Measurements from ENCODE around the gene ASAH2. TPM values are rescaled to one million over a fixed set of nuclear protein-coding genes. Genes with fewer than 3 reads are reported as not detected.

ASAH2 gene
- polyA plus RNA-seq, 3 donors: not detected

DNA sequence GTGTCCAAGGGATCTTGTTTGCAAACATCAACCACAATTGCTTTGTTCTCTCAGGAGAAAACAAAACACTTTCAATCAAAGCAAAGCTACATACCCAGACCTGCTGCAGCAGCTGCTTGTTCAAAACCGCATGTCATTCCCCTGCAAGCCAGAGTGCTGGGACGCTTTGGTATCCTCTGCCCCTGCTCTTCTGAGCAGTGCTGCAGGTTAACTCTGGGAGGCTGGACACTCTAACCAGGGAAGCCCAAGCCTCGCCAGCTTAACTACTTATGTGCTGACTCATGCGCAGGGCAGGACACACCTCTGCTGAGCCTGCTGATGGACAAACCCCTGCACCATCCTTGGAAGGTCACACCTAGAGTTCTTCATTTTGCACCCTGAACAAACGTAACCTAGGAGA lies 28.2 kb upstream of the ASAH2 start:
- Mint-ChIP-seq H3K4me3 (no peak overlapping the region), H3K27me3 (ENCODE audit: low read depth in 3 of 3) (peaks cover 2 to 11% (median 6%) of the 10 kb centered on the region in 3 donors), H3K36me3 (no peaks in the 10 kb centered on the region), H3K9me3 (peaks cover 3 to 8% (median 6%) of the 10 kb centered on the region in 7 donors), H3K27ac (no peak overlapping the region), H3K4me1 (no peaks in the 10 kb centered on the region)
- no peak for DNase-seq
- Histone ChIP-seq H3K4me3 (replicated peaks in 1 of 3; ENCODE audit: low read depth in 2 of 3, low read length in 3 of 3) (no peak overlapping the region), H3K79me2 (ENCODE audit: insufficient read depth, low read length) (no peaks in the 10 kb centered on the region), H2AFZ (ENCODE audit: insufficient read depth, low read depth, low read length, poor library complexity, severe bottlenecking) (no peak overlapping the region), H3K9me3 (replicated peaks in 1 of 2; ENCODE audit: control insufficient read depth in 1 of 2, insufficient read depth in 1 of 2, low read length in 2 of 2) (no peaks in the 10 kb centered on the region), H3K27me3 (ENCODE audit: control insufficient read depth in 2 of 2, insufficient read depth in 2 of 2, low read length in 2 of 2) (peaks cover 3 to 5% of the 10 kb centered on the region in 2 donors), H3K36me3 (replicated peaks in 1 of 2; ENCODE audit: control insufficient read depth in 1 of 2, insufficient read depth in 2 of 2, low read length in 2 of 2) (no peaks in the 10 kb centered on the region), H3K27ac (ENCODE audit: low read depth in 1 of 2, low read length in 2 of 2) (no peak overlapping the region), H3K4me1 (ENCODE audit: control insufficient read depth in 1 of 2, insufficient read depth in 2 of 2, low read length in 2 of 2) (no peaks in the 10 kb centered on the region), H4K20me1 (ENCODE audit: insufficient read depth, low read length) (no peaks in the 10 kb centered on the region), H3K9ac (ENCODE audit: insufficient read depth, low read length, poor library complexity, severe bottlenecking) (no peak overlapping the region), H3K4me2 (replicated peaks; ENCODE audit: extremely low read depth, low read length, poor library complexity, severe bottlenecking) (no peak overlapping the region)
- WGBS (ENCODE audit: insufficient coverage): 92% methylated on average over 3 of the region's 5 CpGs
- intact Hi-C loops (cut with micrococcal nuclease): no loop called here
- TF ChIP-seq, protein P1, sequence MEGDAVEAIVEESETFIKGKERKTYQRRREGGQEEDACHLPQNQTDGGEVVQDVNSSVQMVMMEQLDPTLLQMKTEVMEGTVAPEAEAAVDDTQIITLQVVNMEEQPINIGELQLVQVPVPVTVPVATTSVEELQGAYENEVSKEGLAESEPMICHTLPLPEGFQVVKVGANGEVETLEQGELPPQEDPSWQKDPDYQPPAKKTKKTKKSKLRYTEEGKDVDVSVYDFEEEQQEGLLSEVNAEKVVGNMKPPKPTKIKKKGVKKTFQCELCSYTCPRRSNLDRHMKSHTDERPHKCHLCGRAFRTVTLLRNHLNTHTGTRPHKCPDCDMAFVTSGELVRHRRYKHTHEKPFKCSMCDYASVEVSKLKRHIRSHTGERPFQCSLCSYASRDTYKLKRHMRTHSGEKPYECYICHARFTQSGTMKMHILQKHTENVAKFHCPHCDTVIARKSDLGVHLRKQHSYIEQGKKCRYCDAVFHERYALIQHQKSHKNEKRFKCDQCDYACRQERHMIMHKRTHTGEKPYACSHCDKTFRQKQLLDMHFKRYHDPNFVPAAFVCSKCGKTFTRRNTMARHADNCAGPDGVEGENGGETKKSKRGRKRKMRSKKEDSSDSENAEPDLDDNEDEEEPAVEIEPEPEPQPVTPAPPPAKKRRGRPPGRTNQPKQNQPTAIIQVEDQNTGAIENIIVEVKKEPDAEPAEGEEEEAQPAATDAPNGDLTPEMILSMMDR (IDR thresholded peaks at IDR 0.05): no peak

GRCh38 chr10:50275650-50276235 lies 24.4 kb upstream of the ASAH2 start:
- Histone ChIP-seq H3K36me3 (replicated peaks in 1 of 2; ENCODE audit: control insufficient read depth in 1 of 2, insufficient read depth in 2 of 2, low read length in 2 of 2) (no peaks in the 10 kb centered on the region), H3K4me1 (ENCODE audit: control insufficient read depth in 1 of 2, insufficient read depth in 2 of 2, low read length in 2 of 2) (no peaks in the 10 kb centered on the region), H3K4me3 (replicated peaks in 1 of 3; ENCODE audit: low read depth in 2 of 3, low read length in 3 of 3) (no peak overlapping the region), H3K79me2 (ENCODE audit: insufficient read depth, low read length) (no peaks in the 10 kb centered on the region), H4K20me1 (ENCODE audit: insufficient read depth, low read length) (no peaks in the 10 kb centered on the region), H3K4me2 (replicated peaks; ENCODE audit: extremely low read depth, low read length, poor library complexity, severe bottlenecking) (no peak overlapping the region), H3K9ac (ENCODE audit: insufficient read depth, low read length, poor library complexity, severe bottlenecking) (no peak overlapping the region), H3K27me3 (ENCODE audit: control insufficient read depth in 2 of 2, insufficient read depth in 2 of 2, low read length in 2 of 2) (peaks cover 3 to 5% of the 10 kb centered on the region in 2 donors), H2AFZ (ENCODE audit: insufficient read depth, low read depth, low read length, poor library complexity, severe bottlenecking) (no peak overlapping the region), H3K9me3 (replicated peaks in 1 of 2; ENCODE audit: control insufficient read depth in 1 of 2, insufficient read depth in 1 of 2, low read length in 2 of 2) (no peaks in the 10 kb centered on the region), H3K27ac (ENCODE audit: low read depth in 1 of 2, low read length in 2 of 2) (no peak overlapping the region)
- H3K4me3 Mint-ChIP-seq: no peak overlapping the region
- H3K27me3 Mint-ChIP-seq (ENCODE audit: low read depth in 3 of 3): peaks cover 0 to 16% (median 7%) of the 10 kb centered on the region in 3 donors
- no peaks in the 10 kb centered on the region for H3K36me3 Mint-ChIP-seq
- DNase-seq: peak in 2 of 3 donors; percentile 20 to 23
- intact Hi-C loops (cut with micrococcal nuclease): no loop called here
- peaks cover 0 to under 1% (median 0%) of the 10 kb centered on the region in 7 donors for H3K9me3 Mint-ChIP-seq
- TF ChIP-seq, protein P1 (IDR thresholded peaks at IDR 0.05): peak; percentile 62
- no peaks in the 10 kb centered on the region for H3K4me1 Mint-ChIP-seq
- no CpG with 5 or more reads among the region's 3 CpGs for WGBS (ENCODE audit: insufficient coverage)
- H3K27ac Mint-ChIP-seq: no peak overlapping the region

Measured in CD14-positive monocyte (primary cell).